H9 (cell line): ENCODE results near the gene ELOVL6. TPM values are rescaled to one million over a fixed set of nuclear protein-coding genes. Genes with fewer than 3 reads are reported as not detected.

ENCODE experiments used
- DNase-seq: peaks from one replicate; pipeline ENCODE4 v3.0.0-alpha.2; 2017
- H2AFZ ChIP-seq: one replicate; pipeline ENCODE4 v1.6.1; 2013; ENCODE audit warnings: mild to moderate bottlenecking, low read length, control low read depth, moderate library complexity
- H2AK5ac ChIP-seq: 2 replicates; pipeline ENCODE4 v1.6.1; 2013; ENCODE audit warnings: low read length, control low read depth, mixed read lengths; ENCODE audit not compliant: insufficient read length
- H2BK120ac ChIP-seq: one replicate; pipeline ENCODE4 v1.6.1; 2013; ENCODE audit warnings: low read depth, mild to moderate bottlenecking, low read length, control low read depth, inconsistent platforms; ENCODE audit not compliant: poor library complexity, severe bottlenecking
- H2BK12ac ChIP-seq: 2 replicates; pipeline ENCODE4 v1.6.1; 2013; ENCODE audit warnings: low read length, control low read depth, mixed read lengths, low read depth; ENCODE audit not compliant: insufficient read length
- H2BK15ac ChIP-seq: 2 replicates; pipeline ENCODE4 v1.6.1; 2013; ENCODE audit warnings: low read depth, low read length, control low read depth
- H2BK20ac ChIP-seq: one replicate; pipeline ENCODE4 v1.6.1; 2013; ENCODE audit warnings: low read depth, mild to moderate bottlenecking, low read length, control low read depth, inconsistent platforms; ENCODE audit not compliant: poor library complexity, severe bottlenecking
- H2BK5ac ChIP-seq: 2 replicates; pipeline ENCODE4 v1.6.1; 2013; ENCODE audit warnings: low read length, control low read depth, mixed read lengths; ENCODE audit not compliant: insufficient read length
- H3K14ac ChIP-seq: 2 replicates; pipeline ENCODE4 v1.6.1; 2013; ENCODE audit warnings: low read length, control low read depth; ENCODE audit not compliant: insufficient read depth
- H3K18ac ChIP-seq: 2 replicates; pipeline ENCODE4 v1.6.1; 2013; ENCODE audit warnings: low read depth, mild to moderate bottlenecking, mixed read lengths, low read length, control low read depth; ENCODE audit not compliant: insufficient read length
- H3K23ac ChIP-seq: 2 replicates; pipeline ENCODE4 v1.6.1; 2013; ENCODE audit warnings: low read length, control low read depth, mixed read lengths, low read depth; ENCODE audit not compliant: insufficient read length
- H3K23me2 ChIP-seq: 2 replicates; pipeline ENCODE4 v1.6.1; 2013; ENCODE audit warnings: low read depth, mild to moderate bottlenecking, mixed read lengths, low read length, control low read depth; ENCODE audit not compliant: insufficient read length, poor library complexity, severe bottlenecking
- H3K27ac ChIP-seq: 2 replicates; pipeline ENCODE4 v1.5.1; 2013; ENCODE audit warnings: low read length, control low read depth, mixed read lengths, low read depth; ENCODE audit not compliant: insufficient read length
- H3K27me3 ChIP-seq: 2 replicates; pipeline ENCODE4 v1.6.1; 2013; ENCODE audit warnings: low read length, control low read depth, inconsistent platforms; ENCODE audit not compliant: insufficient read depth
- H3K4ac ChIP-seq: 2 replicates; pipeline ENCODE4 v1.6.1; 2013; ENCODE audit warnings: low read depth, mild to moderate bottlenecking, control low read depth, inconsistent platforms, low read length, moderate library complexity
- H3K4me1 ChIP-seq: 2 replicates; pipeline ENCODE4 v1.6.1; 2013; ENCODE audit warnings: low read length, control low read depth, inconsistent platforms; ENCODE audit not compliant: insufficient read depth
- H3K4me2 ChIP-seq: 2 replicates; pipeline ENCODE4 v1.6.1; 2013; ENCODE audit warnings: low read length, control low read depth, mixed read lengths; ENCODE audit not compliant: insufficient read length, insufficient read depth
- H3K56ac ChIP-seq: 2 replicates; pipeline ENCODE4 v1.6.1; 2013; ENCODE audit warnings: low read depth, mild to moderate bottlenecking, mixed read lengths, low read length, control low read depth; ENCODE audit not compliant: insufficient read length
- H3K79me1 ChIP-seq: 2 replicates; pipeline ENCODE4 v1.6.1; 2013; ENCODE audit warnings: low read depth, mild to moderate bottlenecking, moderate library complexity, low read length, control low read depth, inconsistent platforms; ENCODE audit not compliant: insufficient read depth, poor library complexity, severe bottlenecking
- H3K79me2 ChIP-seq: 2 replicates; pipeline ENCODE4 v1.6.1; 2013; ENCODE audit warnings: low read length, control low read depth, inconsistent platforms; ENCODE audit not compliant: insufficient read depth
- H3K9ac ChIP-seq: 2 replicates; pipeline ENCODE4 v1.6.1; 2013; ENCODE audit warnings: low read length, control low read depth, mixed read lengths; ENCODE audit not compliant: insufficient read length; ENCODE audit errors: extremely low read depth
- H3K9me3 ChIP-seq: one replicate; pipeline ENCODE4 v1.6.1; 2013; ENCODE audit warnings: low read depth, low read length, inconsistent platforms; ENCODE audit not compliant: control insufficient read depth
- H3T11ph ChIP-seq: one replicate; pipeline ENCODE4 v1.6.1; 2013; ENCODE audit warnings: mild to moderate bottlenecking, low read length, control low read depth, inconsistent platforms
- H4K20me1 ChIP-seq: one replicate; pipeline ENCODE4 v1.6.1; 2013; ENCODE audit not compliant: control insufficient read depth, insufficient read length, insufficient read depth
- H4K5ac ChIP-seq: 2 replicates; pipeline ENCODE4 v1.6.1; 2013; ENCODE audit warnings: low read depth, mild to moderate bottlenecking, mixed read lengths, low read length, control low read depth; ENCODE audit not compliant: insufficient read length
- H4K8ac ChIP-seq: replicated peaks from 2 replicates; pipeline ENCODE4 v1.6.1; 2013; ENCODE audit warnings: low read length, control low read depth, mixed read lengths, low read depth; ENCODE audit not compliant: insufficient read length
- H4K91ac ChIP-seq: 2 replicates; pipeline ENCODE4 v1.6.1; 2013; ENCODE audit warnings: low read depth, mild to moderate bottlenecking, moderate library complexity, mixed read lengths, low read length, control low read depth; ENCODE audit not compliant: insufficient read length
- H3K27ac Mint-ChIP-seq, 3 experiments: 2 replicates in 2 of 3; 3 replicates in 1 of 3; pipeline ENCODE4 v1.8.0; 2020 to 2021; ENCODE audit warnings: mixed read lengths in 3 of 3, mild to moderate bottlenecking in 1 of 3, moderate library complexity in 1 of 3
- H3K27me3 Mint-ChIP-seq: 2 replicates; pipeline ENCODE4 v1.8.0; 2021; ENCODE audit warnings: low read depth, mild to moderate bottlenecking, moderate library complexity, mixed read lengths
- H3K36me3 Mint-ChIP-seq, 3 experiments: 2 replicates in 2 of 3; 3 replicates in 1 of 3; pipeline ENCODE4 v1.8.0; 2020 to 2021; ENCODE audit warnings: low read depth in 3 of 3, mixed read lengths in 3 of 3; ENCODE audit not compliant: insufficient read depth in 1 of 3
- H3K4me1 Mint-ChIP-seq, 2 experiments: 2 replicates each; pipeline ENCODE4 v1.8.0; 2020; ENCODE audit warnings: mixed read lengths in 2 of 2
- H3K4me3 Mint-ChIP-seq, 2 experiments: 2 replicates in 1 of 2; 3 replicates in 1 of 2; pipeline ENCODE4 v1.8.0; 2020 to 2021; ENCODE audit warnings: mild to moderate bottlenecking in 2 of 2, mixed read lengths in 2 of 2, moderate library complexity in 1 of 2
- H3K9me3 Mint-ChIP-seq, 2 experiments: 2 replicates in 1 of 2; 3 replicates in 1 of 2; pipeline ENCODE4 v1.8.0; 2020; ENCODE audit warnings: mild to moderate bottlenecking in 2 of 2, mixed read lengths in 2 of 2, moderate library complexity in 1 of 2
- WGBS: extraction: QIAGEN DNeasy Blood & Tissue Kit; methylation state at CpG from one replicate; pipeline ENCODE4 v1.1.7; 2013; ENCODE audit warnings: missing lambda C conversion rate, low lambda C conversion rate, mixed read lengths; ENCODE audit not compliant: insufficient read length; ENCODE audit errors: extremely low coverage; 5-methylcytosine and 5-hydroxymethylcytosine counted together
- total RNA-seq: library from RNA; stranded (reverse); gene quantifications from 2 replicates; pipeline ENCODE4 v1.2.1, GENCODE V29; 2021
- TF ChIP-seq, protein P1 (sequence below): fragments of 200-600 bp; sonication (generic); conservative IDR thresholded peaks from 3 replicates; pipeline ENCODE4 v1.8.0; 2021; ENCODE audit warnings: antibody characterized with exemption, mild to moderate bottlenecking

ELOVL6 gene
- total RNA-seq, 1 experiment from 2014 or later = 64.6 TPM

DNA sequence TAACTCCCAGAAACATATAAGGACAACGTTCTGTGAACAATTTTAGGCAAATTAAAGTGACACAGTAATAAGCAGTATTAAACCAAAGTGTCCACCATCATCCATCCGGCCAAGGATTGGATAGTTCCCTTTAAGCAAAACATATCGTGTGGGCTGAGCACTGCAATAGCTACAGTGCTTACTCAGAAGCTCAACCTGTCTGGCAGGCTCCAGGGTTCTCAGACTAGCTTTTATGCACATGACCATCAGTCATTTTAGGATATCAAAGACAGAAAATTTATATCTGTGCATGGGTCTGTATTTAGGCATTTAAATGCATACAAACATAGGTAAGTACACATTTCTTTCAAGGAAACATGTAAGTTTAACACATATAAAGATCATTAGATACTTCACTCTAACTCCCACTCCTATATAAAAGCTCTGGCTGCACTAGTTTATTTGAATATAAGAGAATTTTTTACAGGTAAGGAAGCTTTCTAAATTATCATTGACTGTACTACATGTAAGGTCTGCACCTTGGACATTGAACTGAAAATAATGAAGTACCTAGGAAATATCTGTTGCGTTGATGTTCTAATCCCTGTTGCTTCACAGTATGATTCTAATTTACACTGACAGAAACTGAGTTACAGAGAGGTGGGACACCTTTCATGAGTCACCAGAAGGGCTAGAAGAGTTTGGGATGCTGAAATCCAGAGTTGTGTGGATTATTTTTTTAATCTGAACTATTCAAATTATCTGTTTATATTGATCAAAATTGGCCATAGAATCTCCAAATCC lies 67.6 kb downstream of the ELOVL6 start:
- Histone ChIP-seq H2AK5ac (no peak overlapping the region), H3K56ac (no peak overlapping the region), H3K23me2 (no peaks in the 10 kb centered on the region), H2BK120ac (no peak overlapping the region), H3K9me3 (no peaks in the 10 kb centered on the region), H3K4me1 (no peaks in the 10 kb centered on the region), H3K27me3 (no peaks in the 10 kb centered on the region), H3T11ph (no peak overlapping the region), H3K27ac (no peak overlapping the region), H4K8ac (no peak overlapping the region), H3K14ac (no peak overlapping the region), H3K79me1 (no peaks in the 10 kb centered on the region), H3K4me2 (no peak overlapping the region), H3K18ac (no peak overlapping the region), H2AFZ (no peak overlapping the region), H2BK20ac (no peak overlapping the region), H2BK15ac (no peak overlapping the region), H4K20me1 (no peaks in the 10 kb centered on the region), H2BK5ac (no peak overlapping the region), H3K79me2 (peaks cover 6% of the 10 kb centered on the region; the same call in 1 of the 2 replicates), H3K23ac (no peak overlapping the region), H2BK12ac (no peak overlapping the region), H4K91ac (no peak overlapping the region), H3K9ac (no peak overlapping the region), H3K4ac (no peak overlapping the region), H4K5ac (no peak overlapping the region)
- TF ChIP-seq, protein P1, sequence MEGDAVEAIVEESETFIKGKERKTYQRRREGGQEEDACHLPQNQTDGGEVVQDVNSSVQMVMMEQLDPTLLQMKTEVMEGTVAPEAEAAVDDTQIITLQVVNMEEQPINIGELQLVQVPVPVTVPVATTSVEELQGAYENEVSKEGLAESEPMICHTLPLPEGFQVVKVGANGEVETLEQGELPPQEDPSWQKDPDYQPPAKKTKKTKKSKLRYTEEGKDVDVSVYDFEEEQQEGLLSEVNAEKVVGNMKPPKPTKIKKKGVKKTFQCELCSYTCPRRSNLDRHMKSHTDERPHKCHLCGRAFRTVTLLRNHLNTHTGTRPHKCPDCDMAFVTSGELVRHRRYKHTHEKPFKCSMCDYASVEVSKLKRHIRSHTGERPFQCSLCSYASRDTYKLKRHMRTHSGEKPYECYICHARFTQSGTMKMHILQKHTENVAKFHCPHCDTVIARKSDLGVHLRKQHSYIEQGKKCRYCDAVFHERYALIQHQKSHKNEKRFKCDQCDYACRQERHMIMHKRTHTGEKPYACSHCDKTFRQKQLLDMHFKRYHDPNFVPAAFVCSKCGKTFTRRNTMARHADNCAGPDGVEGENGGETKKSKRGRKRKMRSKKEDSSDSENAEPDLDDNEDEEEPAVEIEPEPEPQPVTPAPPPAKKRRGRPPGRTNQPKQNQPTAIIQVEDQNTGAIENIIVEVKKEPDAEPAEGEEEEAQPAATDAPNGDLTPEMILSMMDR = no peak
- Mint-ChIP-seq H3K36me3 (peaks cover 5 to 23% (median 7%) of the 10 kb centered on the region in 3 experiments; a peak in 5 of 7 replicates), H3K27me3 (no peaks in the 10 kb centered on the region), H3K27ac (no peak overlapping the region), H3K9me3 (no peaks in the 10 kb centered on the region), H3K4me1 (peaks cover 12 to 22% of the 10 kb centered on the region in 2 experiments; a peak in 3 of 4 replicates), H3K4me3 (no peak overlapping the region)
- WGBS = no CpG with 5 or more reads among the region's 4 CpGs
- no peak for DNase-seq
